ENCODE measurements around the gene RPTOR. TPM values are rescaled to one million over a fixed set of nuclear protein-coding genes. Genes with fewer than 3 reads are reported as not detected.

The RPTOR gene
- total RNA-seq, 1 experiment from 2014 or later, result 25.1 TPM

DNA sequence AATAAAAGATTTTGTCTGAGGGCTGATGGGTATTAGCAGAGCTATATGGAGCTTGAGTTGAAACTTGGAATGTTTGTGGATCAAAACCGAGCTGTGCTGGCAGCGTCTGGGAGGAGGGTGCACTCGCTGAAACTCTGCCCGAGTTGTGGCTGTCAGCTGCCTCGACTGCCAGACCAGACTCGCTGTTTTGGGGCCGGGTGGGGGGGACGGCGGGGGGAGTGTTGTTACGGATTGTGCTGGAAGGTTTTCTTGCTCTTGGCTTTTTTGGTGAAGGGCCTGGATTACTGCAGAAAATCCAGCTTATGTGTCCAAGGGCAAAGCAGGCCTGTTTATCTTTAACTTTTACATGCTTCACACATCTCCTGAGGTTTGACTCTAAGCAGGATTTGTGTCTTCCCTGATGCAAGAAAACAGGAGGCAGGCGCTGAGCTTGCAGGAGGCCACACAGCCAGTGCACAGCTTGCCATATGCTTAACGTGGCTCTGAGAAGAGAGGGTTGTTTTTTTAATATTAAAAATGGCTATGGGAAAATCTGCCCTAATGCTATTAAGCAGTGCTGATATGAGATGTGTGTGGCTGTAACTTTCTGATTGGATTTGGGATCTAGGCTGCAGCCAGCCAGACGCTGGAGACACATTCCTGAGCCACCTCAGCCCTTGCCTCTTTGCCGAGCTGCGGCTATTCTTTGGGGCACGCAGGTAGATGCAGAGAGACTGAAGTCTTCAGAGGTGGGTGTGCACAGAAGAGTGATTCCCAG, 20.5 kb upstream of the RPTOR start:
- no peak overlapping the region for H2AK5ac ChIP-seq (ENCODE audit: insufficient read length, low read length)
- no peak overlapping the region for H4K8ac ChIP-seq (replicated peaks; ENCODE audit: insufficient read length, low read depth, low read length)
- H3K79me1 ChIP-seq (ENCODE audit: insufficient read depth, low read depth, low read length, poor library complexity, severe bottlenecking), result no peaks in the 10 kb centered on the region
- H2BK15ac ChIP-seq (ENCODE audit: low read depth, low read length), result no peak overlapping the region
- no peak overlapping the region for H2AFZ ChIP-seq (ENCODE audit: low read length)
- no peaks in the 10 kb centered on the region for H3K36me3 Mint-ChIP-seq (ENCODE audit: insufficient read depth in 1 of 3, low read depth in 3 of 3)
- peaks cover 3% of the 10 kb centered on the region; the same call in 1 of the 2 replicates for H3K4me1 ChIP-seq (ENCODE audit: insufficient read depth, low read length)
- H3K14ac ChIP-seq (ENCODE audit: insufficient read depth, low read length), result no peak overlapping the region
- H3K18ac ChIP-seq (ENCODE audit: insufficient read length, low read depth, low read length), result no peak overlapping the region
- no peak overlapping the region for H3K56ac ChIP-seq (ENCODE audit: insufficient read length, low read depth, low read length)
- no peaks in the 10 kb centered on the region for H3K9me3 ChIP-seq (ENCODE audit: control insufficient read depth, low read depth, low read length)
- no peak overlapping the region for H4K5ac ChIP-seq (ENCODE audit: insufficient read length, low read depth, low read length)
- H3K27ac Mint-ChIP-seq, result no peak overlapping the region
- no peaks in the 10 kb centered on the region for H3K27me3 ChIP-seq (ENCODE audit: insufficient read depth, low read length)
- no peak overlapping the region for H4K91ac ChIP-seq (ENCODE audit: insufficient read length, low read depth, low read length)
- H3K4me1 Mint-ChIP-seq, result peaks cover 21 to 31% of the 10 kb centered on the region in 2 experiments
- H2BK12ac ChIP-seq (ENCODE audit: insufficient read length, low read depth, low read length), result no peak overlapping the region
- no peaks in the 10 kb centered on the region for H4K20me1 ChIP-seq (ENCODE audit: control insufficient read depth, insufficient read depth, insufficient read length)
- no peak overlapping the region for H2BK120ac ChIP-seq (ENCODE audit: low read depth, low read length, poor library complexity, severe bottlenecking)
- H3T11ph ChIP-seq (ENCODE audit: low read length), result no peak overlapping the region
- no peak overlapping the region for H3K4me2 ChIP-seq (ENCODE audit: insufficient read depth, insufficient read length, low read length)
- no peak overlapping the region for H3K9ac ChIP-seq (ENCODE audit: extremely low read depth, insufficient read length, low read length)
- no peak for DNase-seq
- no peak overlapping the region for H2BK5ac ChIP-seq (ENCODE audit: insufficient read length, low read length)
- TF ChIP-seq, protein P1, sequence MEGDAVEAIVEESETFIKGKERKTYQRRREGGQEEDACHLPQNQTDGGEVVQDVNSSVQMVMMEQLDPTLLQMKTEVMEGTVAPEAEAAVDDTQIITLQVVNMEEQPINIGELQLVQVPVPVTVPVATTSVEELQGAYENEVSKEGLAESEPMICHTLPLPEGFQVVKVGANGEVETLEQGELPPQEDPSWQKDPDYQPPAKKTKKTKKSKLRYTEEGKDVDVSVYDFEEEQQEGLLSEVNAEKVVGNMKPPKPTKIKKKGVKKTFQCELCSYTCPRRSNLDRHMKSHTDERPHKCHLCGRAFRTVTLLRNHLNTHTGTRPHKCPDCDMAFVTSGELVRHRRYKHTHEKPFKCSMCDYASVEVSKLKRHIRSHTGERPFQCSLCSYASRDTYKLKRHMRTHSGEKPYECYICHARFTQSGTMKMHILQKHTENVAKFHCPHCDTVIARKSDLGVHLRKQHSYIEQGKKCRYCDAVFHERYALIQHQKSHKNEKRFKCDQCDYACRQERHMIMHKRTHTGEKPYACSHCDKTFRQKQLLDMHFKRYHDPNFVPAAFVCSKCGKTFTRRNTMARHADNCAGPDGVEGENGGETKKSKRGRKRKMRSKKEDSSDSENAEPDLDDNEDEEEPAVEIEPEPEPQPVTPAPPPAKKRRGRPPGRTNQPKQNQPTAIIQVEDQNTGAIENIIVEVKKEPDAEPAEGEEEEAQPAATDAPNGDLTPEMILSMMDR (conservative IDR thresholded peaks at IDR 0.05), result no peak
- H3K23ac ChIP-seq (ENCODE audit: insufficient read length, low read depth, low read length), result no peak overlapping the region
- no peak overlapping the region for H3K4ac ChIP-seq (ENCODE audit: low read depth, low read length)
- peaks cover 59% of the 10 kb centered on the region for H3K27me3 Mint-ChIP-seq (ENCODE audit: low read depth)
- no peaks in the 10 kb centered on the region for H3K79me2 ChIP-seq (ENCODE audit: insufficient read depth, low read length)
- H3K9me3 Mint-ChIP-seq, result peaks cover 0 to 4% of the 10 kb centered on the region in 2 experiments; a peak in 1 of 5 replicates
- H3K27ac ChIP-seq (ENCODE audit: insufficient read length, low read depth, low read length), result no peak overlapping the region
- no CpG with 5 or more reads among the region's 16 CpGs for WGBS (ENCODE audit: extremely low coverage, insufficient read length, low lambda C conversion rate)
- H2BK20ac ChIP-seq (ENCODE audit: low read depth, low read length, poor library complexity, severe bottlenecking), result no peak overlapping the region
- H3K4me3 Mint-ChIP-seq, result no peak overlapping the region
- no peaks in the 10 kb centered on the region for H3K23me2 ChIP-seq (ENCODE audit: insufficient read length, low read depth, low read length, poor library complexity, severe bottlenecking)

Measured in H9 (cell line).